ENCODE data around the gene NRXN3. TPM values are rescaled to one million over a fixed set of nuclear protein-coding genes. Genes with fewer than 3 reads are reported as not detected.
A peak's percentile ranks its signal among the peaks of the same experiment; 100 is the strongest.

The NRXN3 gene
- total RNA-seq, 1 experiment from 2014 or later, result 0.80 TPM

DNA sequence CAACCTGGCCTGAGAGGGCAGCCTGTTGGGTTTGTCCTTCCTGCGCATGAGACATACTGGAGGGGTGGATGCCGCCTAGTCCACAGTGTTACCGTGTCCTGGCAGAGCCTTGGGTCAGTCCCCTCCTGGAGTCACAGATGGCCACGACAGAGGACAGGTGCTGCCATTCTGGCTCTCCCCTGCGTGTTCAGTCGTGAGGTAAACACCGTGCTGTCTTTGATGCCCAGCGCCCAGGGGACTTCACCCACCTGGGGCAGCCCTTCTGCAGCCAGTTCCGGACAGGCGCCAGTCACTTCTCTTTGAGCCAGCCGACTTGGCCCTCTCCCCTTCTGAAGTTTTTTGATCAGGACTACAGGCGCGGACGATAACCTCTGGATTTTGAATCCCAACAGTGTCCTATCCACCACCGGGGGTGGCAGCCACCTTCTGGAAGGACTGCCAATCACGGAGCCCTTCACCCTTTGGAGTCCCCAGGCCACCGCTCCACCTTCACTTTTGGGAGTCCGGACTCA lies 1108.2 kb downstream of the NRXN3 start:
- Histone ChIP-seq H3K36me3 (replicated peaks; ENCODE audit: control insufficient read depth, insufficient read depth, low read length) (no peaks in the 10 kb centered on the region), H3K4me3 (ENCODE audit: insufficient read depth, low read depth, low read length) (peak overlapping the region; percentile 68), H3K27me3 (ENCODE audit: control insufficient read depth, insufficient read depth, low read length) (peaks cover 40% of the 10 kb centered on the region)
- DNase-seq, result peak; percentile 23

GRCh38 chr14:79278798-79279644 lies 1108.8 kb downstream of the NRXN3 start:
- peak; percentile 93 for DNase-seq
- Histone ChIP-seq H3K27me3 (ENCODE audit: control insufficient read depth, insufficient read depth, low read length) (peaks cover 40% of the 10 kb centered on the region), H3K36me3 (replicated peaks; ENCODE audit: control insufficient read depth, insufficient read depth, low read length) (no peaks in the 10 kb centered on the region), H3K4me3 (ENCODE audit: insufficient read depth, low read depth, low read length) (peak overlapping the region; percentile 68)

- Histone ChIP-seq H3K27me3 (ENCODE audit: control insufficient read depth, insufficient read depth, low read length) (peaks cover 40% of the 10 kb centered on the region), H3K36me3 (replicated peaks; ENCODE audit: control insufficient read depth, insufficient read depth, low read length) (no peaks in the 10 kb centered on the region), H3K4me3 (ENCODE audit: insufficient read depth, low read depth, low read length) (peak overlapping the region; percentile 55)
- peak; percentile 35 for DNase-seq
Observed at GRCh38 chr14:79279645-79280597, 1109.7 kb downstream of the NRXN3 start.

DNA sequence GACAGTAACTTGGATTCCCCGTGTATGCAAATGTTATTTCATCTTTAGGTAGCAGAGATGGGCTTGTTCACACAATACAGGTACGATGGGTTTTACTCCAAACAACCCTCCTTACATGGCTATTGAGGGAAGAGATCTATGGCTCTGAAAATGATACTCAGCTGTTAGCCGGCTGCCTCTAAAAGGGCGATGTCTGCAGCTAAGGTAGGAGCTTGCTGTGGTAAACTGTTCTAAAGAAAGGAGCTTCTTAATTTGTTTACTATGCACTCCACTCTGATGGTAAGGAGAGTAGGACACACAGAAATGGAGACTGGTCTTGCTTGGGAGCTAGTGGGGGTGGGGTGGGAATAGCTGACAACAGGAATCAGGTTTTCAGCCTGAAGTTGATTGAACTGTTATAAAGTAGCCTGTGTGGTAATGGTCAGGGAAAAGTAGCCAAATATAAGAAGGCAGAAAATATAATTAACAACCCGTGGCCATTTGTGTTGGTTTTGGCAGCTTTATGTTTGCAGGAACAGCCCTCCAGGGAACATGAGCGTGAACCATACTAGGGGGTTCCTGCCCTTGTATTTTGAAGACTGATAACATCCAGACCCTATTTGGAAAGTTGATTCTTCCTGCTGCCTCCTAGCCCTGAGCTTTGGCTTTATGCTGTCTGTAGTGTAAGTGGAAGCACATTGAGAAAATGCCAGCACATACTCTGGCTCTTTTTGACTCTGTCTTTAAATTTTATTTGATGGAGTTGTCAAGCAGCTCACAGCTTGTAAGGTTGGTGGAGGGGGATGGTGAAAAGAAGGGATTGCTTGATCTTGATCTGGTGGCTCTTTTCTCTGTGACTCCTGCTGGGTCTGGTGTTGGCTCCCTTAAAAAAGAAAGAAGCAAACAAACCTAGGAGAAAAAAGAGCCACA lies 1111.3 kb downstream of the NRXN3 start:
- H3K27me3 ChIP-seq (ENCODE audit: control insufficient read depth, insufficient read depth, low read length), result peaks cover 40% of the 10 kb centered on the region
- peak; percentile 38 for DNase-seq

GRCh38 chr14:79284621-79285020 lies 1114.4 kb downstream of the NRXN3 start:
- DNase-seq, result no peak
- no peaks in the 10 kb centered on the region for H3K36me3 ChIP-seq (replicated peaks; ENCODE audit: control insufficient read depth, insufficient read depth, low read length)
- H3K27me3 ChIP-seq (ENCODE audit: control insufficient read depth, insufficient read depth, low read length), result peaks cover 22% of the 10 kb centered on the region
- no peak overlapping the region for H3K4me3 ChIP-seq (ENCODE audit: insufficient read depth, low read depth, low read length)

More for the DNA sequence above, 1111.3 kb downstream of the NRXN3 start:
- H3K4me3 ChIP-seq (ENCODE audit: insufficient read depth, low read depth, low read length), result no peak overlapping the region
- H3K36me3 ChIP-seq (replicated peaks; ENCODE audit: control insufficient read depth, insufficient read depth, low read length), result no peaks in the 10 kb centered on the region

DNA sequence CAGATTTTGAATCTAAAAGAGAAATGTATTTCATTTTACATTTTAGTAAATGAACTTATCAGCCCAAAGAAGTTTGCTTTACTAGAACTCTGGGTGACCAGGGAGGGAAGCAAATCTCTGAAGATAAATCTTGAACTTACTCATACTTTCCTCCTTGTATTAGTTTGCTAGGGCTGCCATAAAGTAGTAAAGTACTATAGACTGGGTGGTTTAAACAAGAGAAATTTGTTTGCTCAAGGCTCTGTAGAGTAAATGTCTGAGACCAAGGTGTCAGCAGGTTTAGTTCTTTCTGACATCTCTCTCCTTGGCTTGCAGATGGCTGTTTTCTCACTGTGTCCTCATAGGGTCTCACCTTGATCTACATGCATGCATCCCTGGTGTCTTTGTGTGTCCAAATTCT lies 1115.1 kb downstream of the NRXN3 start:
- Histone ChIP-seq H3K36me3 (replicated peaks; ENCODE audit: control insufficient read depth, insufficient read depth, low read length) (no peaks in the 10 kb centered on the region), H3K4me3 (ENCODE audit: insufficient read depth, low read depth, low read length) (no peak overlapping the region), H3K27me3 (ENCODE audit: control insufficient read depth, insufficient read depth, low read length) (peaks cover 15% of the 10 kb centered on the region)
- DNase-seq, result no peak

DNA sequence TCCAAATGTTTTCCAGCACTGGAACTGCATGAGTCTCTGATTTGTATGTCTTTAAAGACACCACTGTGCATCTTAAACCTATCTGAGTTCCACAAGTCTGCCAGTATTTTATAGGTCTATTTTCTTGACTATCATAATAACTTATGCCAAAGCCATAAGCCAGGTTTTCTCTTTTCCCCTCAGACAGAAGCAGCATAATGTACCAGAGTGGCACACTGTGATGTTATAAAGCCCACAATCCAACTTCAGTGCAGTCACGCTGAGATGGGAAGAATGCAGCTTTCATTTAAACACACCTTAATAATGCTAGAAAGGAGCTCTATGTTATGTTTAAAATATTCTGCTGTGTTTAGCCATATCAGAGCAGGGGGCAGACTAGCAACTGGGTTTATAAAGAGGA lies 1117.8 kb downstream of the NRXN3 start:
- Histone ChIP-seq H3K4me3 (ENCODE audit: insufficient read depth, low read depth, low read length) (no peak overlapping the region), H3K27me3 (ENCODE audit: control insufficient read depth, insufficient read depth, low read length) (peaks cover 3% of the 10 kb centered on the region; the same call in 1 of the 2 replicates), H3K36me3 (replicated peaks; ENCODE audit: control insufficient read depth, insufficient read depth, low read length) (no peaks in the 10 kb centered on the region)
- DNase-seq, result no peak

DNA sequence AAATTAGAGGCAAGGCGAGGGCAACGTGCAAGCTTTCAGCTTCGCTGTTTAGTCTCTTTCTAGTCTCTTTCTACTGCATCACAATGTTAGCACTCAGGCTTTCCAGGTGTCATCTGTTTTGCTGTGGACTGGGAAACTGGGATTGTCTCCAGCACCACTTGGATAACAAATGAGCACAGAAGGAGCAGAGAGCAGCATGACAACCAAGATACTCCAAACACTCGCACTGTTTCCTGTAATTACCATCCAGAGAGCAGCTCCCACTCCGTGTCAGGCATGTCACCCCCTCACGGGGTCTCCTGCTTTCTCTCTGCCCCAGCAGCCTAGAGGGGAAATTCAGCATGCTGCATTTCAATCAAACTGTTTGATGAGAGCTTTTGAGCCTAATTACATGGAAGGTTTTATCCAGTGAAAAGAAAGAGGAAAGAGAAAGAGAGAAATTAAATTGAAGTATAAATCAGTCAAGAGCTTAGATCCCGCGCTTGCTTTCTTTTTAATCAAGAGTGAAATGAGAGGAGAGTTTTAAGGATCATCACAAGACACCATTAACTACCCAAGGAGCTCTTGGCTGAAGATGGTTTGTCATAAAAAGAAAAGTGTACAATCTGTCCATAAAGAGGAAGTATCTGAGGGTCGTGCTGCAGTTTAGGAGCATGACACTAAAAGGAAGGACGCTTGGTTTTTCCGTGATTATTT lies 1123.5 kb downstream of the NRXN3 start:
- Histone ChIP-seq H3K27me3 (ENCODE audit: control insufficient read depth, insufficient read depth, low read length) (no peaks in the 10 kb centered on the region), H3K36me3 (replicated peaks; ENCODE audit: control insufficient read depth, insufficient read depth, low read length) (no peaks in the 10 kb centered on the region), H3K4me3 (ENCODE audit: insufficient read depth, low read depth, low read length) (no peak overlapping the region)
- DNase-seq, result no peak

DNA sequence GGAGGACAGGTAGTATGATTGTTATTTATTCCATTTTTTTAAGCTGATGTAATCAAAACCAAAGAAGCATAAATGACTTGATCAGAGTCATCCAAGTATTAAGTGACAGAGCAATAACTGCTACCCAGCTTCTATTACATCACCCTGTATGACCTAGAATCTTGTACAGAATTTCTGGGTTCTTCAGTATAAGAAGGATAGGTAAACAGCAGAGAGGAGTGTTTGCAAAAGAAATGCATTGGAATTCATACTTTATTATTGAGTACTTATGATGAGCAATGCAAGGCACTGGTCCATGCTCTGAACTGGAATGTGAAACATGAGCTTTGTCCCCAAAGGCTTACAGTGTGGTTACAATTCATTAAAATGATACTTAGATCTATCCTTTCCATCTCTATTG lies 1124.3 kb downstream of the NRXN3 start:
- Histone ChIP-seq H3K27me3 (ENCODE audit: control insufficient read depth, insufficient read depth, low read length) (no peaks in the 10 kb centered on the region), H3K4me3 (ENCODE audit: insufficient read depth, low read depth, low read length) (no peak overlapping the region), H3K36me3 (replicated peaks; ENCODE audit: control insufficient read depth, insufficient read depth, low read length) (no peaks in the 10 kb centered on the region)
- DNase-seq, result no peak

- H3K36me3 ChIP-seq (replicated peaks; ENCODE audit: control insufficient read depth, insufficient read depth, low read length), result no peaks in the 10 kb centered on the region
- H3K4me3 ChIP-seq (ENCODE audit: insufficient read depth, low read depth, low read length), result no peak overlapping the region
- DNase-seq, result no peak
- H3K27me3 ChIP-seq (ENCODE audit: control insufficient read depth, insufficient read depth, low read length), result no peaks in the 10 kb centered on the region
Observed at GRCh38 chr14:79295385-79295784, 1125.2 kb downstream of the NRXN3 start.

DNA sequence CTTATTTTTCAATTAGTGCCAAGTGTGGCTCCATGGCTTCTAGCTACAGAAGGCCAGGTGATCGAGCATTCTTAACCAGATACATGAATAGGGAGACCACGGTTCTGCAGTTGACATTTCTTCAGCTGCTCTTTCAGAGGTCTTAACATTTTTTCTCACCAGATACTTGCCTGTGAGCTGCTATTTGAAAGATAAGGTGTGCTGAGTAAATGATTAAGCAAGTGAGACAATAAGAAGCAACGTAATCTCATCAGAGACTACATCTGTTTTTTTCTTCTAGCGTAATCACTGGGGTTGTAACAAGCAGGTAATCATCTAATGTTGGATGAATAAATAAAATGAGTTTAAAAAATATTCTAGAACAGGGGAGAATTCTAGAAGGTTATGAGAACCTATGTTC lies 1128.2 kb downstream of the NRXN3 start:
- Histone ChIP-seq H3K36me3 (replicated peaks; ENCODE audit: control insufficient read depth, insufficient read depth, low read length) (no peaks in the 10 kb centered on the region), H3K27me3 (ENCODE audit: control insufficient read depth, insufficient read depth, low read length) (no peaks in the 10 kb centered on the region), H3K4me3 (ENCODE audit: insufficient read depth, low read depth, low read length) (no peak overlapping the region)
- no peak for DNase-seq

DNA sequence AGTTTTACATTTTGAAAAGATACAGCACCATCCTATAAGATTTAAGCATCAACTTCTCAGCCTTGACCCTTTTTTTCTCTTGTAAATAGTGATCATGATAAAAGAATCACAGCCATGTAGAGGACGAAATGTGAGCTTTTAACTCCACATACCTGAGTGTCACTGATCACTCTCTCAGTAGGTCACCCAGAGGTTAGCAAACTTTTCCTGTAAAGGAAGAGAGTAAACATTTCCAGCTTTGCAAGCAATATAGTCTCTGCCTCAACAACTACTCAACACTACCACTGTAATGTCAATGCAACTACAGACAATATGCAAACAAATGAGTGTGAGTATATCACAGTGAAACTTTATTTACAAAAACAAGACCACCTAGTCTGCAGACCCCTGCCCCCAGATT lies 1129.0 kb downstream of the NRXN3 start:
- Histone ChIP-seq H3K36me3 (replicated peaks; ENCODE audit: control insufficient read depth, insufficient read depth, low read length) (no peaks in the 10 kb centered on the region), H3K27me3 (ENCODE audit: control insufficient read depth, insufficient read depth, low read length) (no peaks in the 10 kb centered on the region), H3K4me3 (ENCODE audit: insufficient read depth, low read depth, low read length) (no peak overlapping the region)
- no peak for DNase-seq

GRCh38 chr14:79304279-79304678 lies 1134.1 kb downstream of the NRXN3 start:
- Histone ChIP-seq H3K36me3 (replicated peaks; ENCODE audit: control insufficient read depth, insufficient read depth, low read length) (no peaks in the 10 kb centered on the region), H3K4me3 (ENCODE audit: insufficient read depth, low read depth, low read length) (no peak overlapping the region), H3K27me3 (ENCODE audit: control insufficient read depth, insufficient read depth, low read length) (no peaks in the 10 kb centered on the region)
- no peak for DNase-seq
